Suprapubic skin (tissue), 3 donors: Measurements from ENCODE around the gene CDH22.

Experiments used
- CTCF ChIP-seq, 2 donors: fragments of 200-600 bp in 1 of 2; fragments of 450-650 bp in 1 of 2; sonication (generic) in 1 of 2; IDR thresholded peaks; one replicate each; pipeline ENCODE4 v1.5.1; 2016 to 2019; ENCODE audit warnings: antibody characterized with exemption in 2 of 2, mild to moderate bottlenecking in 1 of 2, moderate library complexity in 1 of 2
- POLR2A ChIP-seq, 2 donors: fragments of 450-650 bp; IDR thresholded peaks; one replicate each; pipeline ENCODE4 v1.6.1; 2017; ENCODE audit warnings: antibody characterized with exemption in 2 of 2, mild to moderate bottlenecking in 2 of 2, moderate library complexity in 2 of 2

DNA sequence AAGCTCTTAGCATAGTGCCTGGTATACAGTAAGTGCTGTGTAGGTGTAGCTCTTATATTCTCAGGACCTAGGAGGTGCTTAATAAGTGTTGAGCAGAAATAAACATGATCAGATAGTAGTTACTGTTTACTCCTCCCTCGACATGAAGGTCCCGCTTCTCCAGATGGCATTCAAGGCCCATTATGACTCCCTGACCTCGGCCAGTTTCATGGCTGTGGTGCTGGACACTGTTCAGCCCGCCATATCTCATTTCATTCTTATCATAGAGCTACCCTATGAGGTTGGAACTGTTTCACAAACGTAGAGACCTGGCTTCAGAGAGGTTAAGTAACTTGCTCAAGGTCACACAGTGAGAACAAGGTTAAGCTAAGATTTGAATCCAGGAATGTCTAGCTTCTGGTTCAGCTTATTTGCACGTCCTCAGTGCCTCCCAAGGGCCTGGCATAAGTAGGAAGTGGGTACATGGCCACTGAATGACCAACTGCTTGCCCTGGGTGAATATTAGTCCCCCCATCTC, 151.2 kb downstream of the CDH22 start:
- no peak for TF ChIP-seq CTCF (IDR thresholded peaks at IDR 0.05)
- no peak for TF ChIP-seq POLR2A (IDR thresholded peaks at IDR 0.05)
